Stimulated activated CD8-positive, alpha-beta memory T cell treated with anti-CD3 and anti-CD28 coated beads, Interleukin-7, amount 100 ng/mL, for 24 hours (primary cell): ENCODE measurements around the gene VAMP1.
"Not testable (repeated sequence)": the region's sequence is repeated elsewhere in the genome, so short reads cannot be mapped to it uniquely, and the experiment has no call there.

Experiments
- DNase-seq: peaks from one replicate; pipeline ENCODE4 v3.0.0-alpha.2; 2020; ENCODE audit warnings: low read depth

The VAMP1 gene

GRCh38 chr12:6469609-6470374, 685 bp downstream of the VAMP1 start:
- no peak for DNase-seq

- no peak for DNase-seq
Observed at GRCh38 chr12:6469092-6469491, 1.4 kb downstream of the VAMP1 start.

GRCh38 chr12:6468283-6468575, 2.2 kb downstream of the VAMP1 start:
- DNase-seq, result no peak

GRCh38 chr12:6467571-6468282, 2.8 kb downstream of the VAMP1 start:
- DNase-seq, result not testable (repeated sequence)

- DNase-seq, result not testable (repeated sequence)
Observed at GRCh38 chr12:6466751-6467150, 3.7 kb downstream of the VAMP1 start.

GRCh38 chr12:6466184-6466573, 4.3 kb downstream of the VAMP1 start:
- DNase-seq, result no peak

GRCh38 chr12:6465467-6466183, 4.9 kb downstream of the VAMP1 start:
- no peak for DNase-seq

GRCh38 chr12:6464531-6464930, 5.9 kb downstream of the VAMP1 start:
- no peak for DNase-seq

- DNase-seq, result no peak
Observed at GRCh38 chr12:6463858-6464257, 6.6 kb downstream of the VAMP1 start.

GRCh38 chr12:6463216-6463615, 7.3 kb downstream of the VAMP1 start:
- no peak for DNase-seq

GRCh38 chr12:6462234-6462995, 8.1 kb downstream of the VAMP1 start:
- DNase-seq, result no peak

- no peak for DNase-seq
Observed at GRCh38 chr12:6461401-6462233, 8.9 kb downstream of the VAMP1 start.

GRCh38 chr12:6460751-6461371, 9.6 kb downstream of the VAMP1 start:
- no peak for DNase-seq

- DNase-seq, result no peak
Observed at GRCh38 chr12:6459004-6459337, 11.5 kb downstream of the VAMP1 start.

- DNase-seq, result no peak
Observed at GRCh38 chr12:6458281-6459003, 12.0 kb downstream of the VAMP1 start.

GRCh38 chr12:6457220-6457945, 13.1 kb downstream of the VAMP1 start:
- DNase-seq, result no peak

- no peak for DNase-seq
Observed at GRCh38 chr12:6452944-6453630, 17.4 kb downstream of the VAMP1 start.

GRCh38 chr12:6452245-6452943, 18.1 kb downstream of the VAMP1 start:
- DNase-seq, result no peak
